ENCODE measurements around the gene ZNF397.

GRCh38 chr18:35236571-35237363, 4.1 kb upstream of the ZNF397 start:
- no peak for TF ChIP-seq CTCF (IDR thresholded peaks at IDR 0.05; ENCODE audit: low read length)
- no peak for TF ChIP-seq EZH2 (IDR thresholded peaks at IDR 0.05; ENCODE audit: borderline replicate concordance, low read length)
